ENCODE measurements around the gene CEP104.

CEP104 gene

GRCh38 chr1:3893190-3893589 is 36.2 kb upstream of the CEP104 start:
- no peak for DNase-seq

GRCh38 chr1:3892748-3893147 is 35.7 kb upstream of the CEP104 start:
- no peak for DNase-seq

- no peak for DNase-seq
Observed at GRCh38 chr1:3891329-3891865, 34.4 kb upstream of the CEP104 start.

GRCh38 chr1:3890389-3891328 is 33.6 kb upstream of the CEP104 start:
- no peak for DNase-seq

- DNase-seq: no peak
Observed at GRCh38 chr1:3889936-3890335, 32.9 kb upstream of the CEP104 start.

- no peak for DNase-seq
Observed at GRCh38 chr1:3888301-3888700, 31.3 kb upstream of the CEP104 start.

- no peak for DNase-seq
Observed at GRCh38 chr1:3886691-3887090, 29.7 kb upstream of the CEP104 start.

GRCh38 chr1:3886106-3886670 is 29.2 kb upstream of the CEP104 start:
- no peak for DNase-seq

GRCh38 chr1:3885611-3886010 is 28.6 kb upstream of the CEP104 start:
- no peak for DNase-seq

GRCh38 chr1:3884966-3885365 is 28.0 kb upstream of the CEP104 start:
- DNase-seq: no peak

GRCh38 chr1:3883194-3883925 is 26.3 kb upstream of the CEP104 start:
- no peak for DNase-seq

- no peak for DNase-seq
Observed at GRCh38 chr1:3881193-3881480, 24.1 kb upstream of the CEP104 start.

GRCh38 chr1:3880429-3881192 is 23.6 kb upstream of the CEP104 start:
- no peak for DNase-seq

GRCh38 chr1:3879787-3880428 is 22.9 kb upstream of the CEP104 start:
- DNase-seq: no peak

- no peak for DNase-seq
Observed at GRCh38 chr1:3879099-3879498, 22.1 kb upstream of the CEP104 start.

GRCh38 chr1:3876716-3877115 is 19.7 kb upstream of the CEP104 start:
- DNase-seq: no peak

GRCh38 chr1:3874736-3875135 is 17.7 kb upstream of the CEP104 start:
- no peak for DNase-seq

- DNase-seq: no peak
Observed at GRCh38 chr1:3872546-3872945, 15.5 kb upstream of the CEP104 start.

- no peak for DNase-seq
Observed at GRCh38 chr1:3871451-3871805, 14.4 kb upstream of the CEP104 start.

GRCh38 chr1:3869751-3870301 is 12.8 kb upstream of the CEP104 start:
- DNase-seq: no peak

GRCh38 chr1:3868464-3869006 is 11.5 kb upstream of the CEP104 start:
- no peak for DNase-seq

- no peak for DNase-seq
Observed at GRCh38 chr1:3865606-3866160, 8.7 kb upstream of the CEP104 start.
